ENCODE results near the gene CENPN.

DNA sequence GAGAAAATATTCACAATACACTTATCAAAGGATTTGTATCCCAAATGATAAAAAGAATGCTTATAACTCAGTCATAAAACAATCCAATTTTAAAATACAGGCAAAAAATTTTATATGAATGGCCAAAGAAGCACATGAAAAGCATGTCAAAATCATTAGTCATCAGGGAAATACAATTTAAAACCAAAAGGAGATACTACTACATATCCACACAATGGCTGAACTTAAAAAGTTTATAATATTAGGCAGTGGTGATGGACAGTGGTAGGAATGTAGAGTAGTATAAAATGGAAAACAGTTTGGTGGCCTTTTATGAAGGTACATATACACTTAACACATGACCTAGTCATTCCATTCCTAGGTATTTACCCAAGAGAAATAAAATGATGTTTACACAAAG, 12.6 kb upstream of the CENPN start:
- TF ChIP-seq, protein P1, sequence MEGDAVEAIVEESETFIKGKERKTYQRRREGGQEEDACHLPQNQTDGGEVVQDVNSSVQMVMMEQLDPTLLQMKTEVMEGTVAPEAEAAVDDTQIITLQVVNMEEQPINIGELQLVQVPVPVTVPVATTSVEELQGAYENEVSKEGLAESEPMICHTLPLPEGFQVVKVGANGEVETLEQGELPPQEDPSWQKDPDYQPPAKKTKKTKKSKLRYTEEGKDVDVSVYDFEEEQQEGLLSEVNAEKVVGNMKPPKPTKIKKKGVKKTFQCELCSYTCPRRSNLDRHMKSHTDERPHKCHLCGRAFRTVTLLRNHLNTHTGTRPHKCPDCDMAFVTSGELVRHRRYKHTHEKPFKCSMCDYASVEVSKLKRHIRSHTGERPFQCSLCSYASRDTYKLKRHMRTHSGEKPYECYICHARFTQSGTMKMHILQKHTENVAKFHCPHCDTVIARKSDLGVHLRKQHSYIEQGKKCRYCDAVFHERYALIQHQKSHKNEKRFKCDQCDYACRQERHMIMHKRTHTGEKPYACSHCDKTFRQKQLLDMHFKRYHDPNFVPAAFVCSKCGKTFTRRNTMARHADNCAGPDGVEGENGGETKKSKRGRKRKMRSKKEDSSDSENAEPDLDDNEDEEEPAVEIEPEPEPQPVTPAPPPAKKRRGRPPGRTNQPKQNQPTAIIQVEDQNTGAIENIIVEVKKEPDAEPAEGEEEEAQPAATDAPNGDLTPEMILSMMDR (conservative IDR thresholded peaks at IDR 0.05 in 1 of 2, IDR thresholded peaks at IDR 0.05 in 1 of 2; ENCODE audit: extremely low read depth in 1 of 2, insufficient read depth in 1 of 2, low read depth in 1 of 2, low read length in 2 of 2) = no peak
- no peak for TF ChIP-seq EZH2 (IDR thresholded peaks at IDR 0.05; ENCODE audit: borderline replicate concordance, low read length)
